Activated T-cell treated with anti-CD3 and anti-CD28 coated beads for 4 hours (primary cell): Measurements from ENCODE around the gene CD300LD.

Experiments used
- DNase-seq: peaks from one replicate; pipeline ENCODE4 v3.0.0-alpha.2; 2020

Gene CD300LD

DNA sequence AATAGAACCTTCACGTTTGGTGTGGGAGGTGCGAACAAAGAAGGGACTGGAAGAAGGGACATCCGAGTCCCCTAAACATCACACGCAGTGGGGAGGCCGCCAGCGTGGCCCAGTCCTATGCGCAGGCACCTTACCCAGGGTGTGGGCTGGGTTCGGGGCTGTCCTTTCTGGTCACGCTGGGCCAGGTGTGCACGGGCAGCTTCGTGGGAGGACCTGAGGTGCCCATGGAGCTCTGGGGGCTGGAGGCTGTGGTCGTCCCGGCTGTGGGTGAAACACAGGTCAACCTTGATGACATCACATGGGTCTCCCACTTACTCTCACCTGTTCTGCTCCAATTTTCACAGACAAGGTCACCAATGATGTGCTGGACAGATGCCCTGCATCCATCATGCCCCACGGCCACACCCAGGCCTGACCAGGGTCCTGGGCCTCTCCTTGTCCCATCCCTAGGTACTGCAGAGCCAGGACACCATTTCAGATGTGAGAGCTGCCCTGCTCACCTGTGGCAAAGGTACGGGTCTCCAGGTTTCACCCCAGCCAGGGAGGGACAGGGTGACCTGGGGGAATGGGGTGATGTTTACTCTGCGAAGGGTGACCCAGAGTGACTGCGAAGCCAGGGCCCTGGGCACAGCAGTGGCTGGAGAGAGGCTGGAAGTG lies 49.2 kb downstream of the CD300LD start:
- no peak for DNase-seq

DNA sequence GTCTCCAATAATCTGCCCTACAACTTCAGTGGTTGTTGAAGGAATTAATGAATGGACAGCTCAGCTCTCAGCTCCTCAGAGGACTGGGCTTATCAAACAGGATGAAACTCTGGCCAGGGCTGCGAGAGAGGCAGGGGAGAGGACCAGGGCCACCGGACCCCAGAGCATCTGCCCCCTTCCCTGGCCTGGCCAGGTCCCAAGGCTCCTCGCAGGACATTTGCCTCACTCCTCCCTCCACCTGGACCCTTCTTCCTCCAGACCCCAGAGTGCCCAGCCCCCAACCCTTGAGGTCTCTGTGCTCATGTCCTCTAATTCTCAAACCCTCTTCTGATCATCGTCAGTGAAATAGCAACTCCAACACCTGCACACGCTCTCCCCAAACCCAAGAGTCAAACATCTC lies 49.9 kb downstream of the CD300LD start:
- DNase-seq: no peak

DNA sequence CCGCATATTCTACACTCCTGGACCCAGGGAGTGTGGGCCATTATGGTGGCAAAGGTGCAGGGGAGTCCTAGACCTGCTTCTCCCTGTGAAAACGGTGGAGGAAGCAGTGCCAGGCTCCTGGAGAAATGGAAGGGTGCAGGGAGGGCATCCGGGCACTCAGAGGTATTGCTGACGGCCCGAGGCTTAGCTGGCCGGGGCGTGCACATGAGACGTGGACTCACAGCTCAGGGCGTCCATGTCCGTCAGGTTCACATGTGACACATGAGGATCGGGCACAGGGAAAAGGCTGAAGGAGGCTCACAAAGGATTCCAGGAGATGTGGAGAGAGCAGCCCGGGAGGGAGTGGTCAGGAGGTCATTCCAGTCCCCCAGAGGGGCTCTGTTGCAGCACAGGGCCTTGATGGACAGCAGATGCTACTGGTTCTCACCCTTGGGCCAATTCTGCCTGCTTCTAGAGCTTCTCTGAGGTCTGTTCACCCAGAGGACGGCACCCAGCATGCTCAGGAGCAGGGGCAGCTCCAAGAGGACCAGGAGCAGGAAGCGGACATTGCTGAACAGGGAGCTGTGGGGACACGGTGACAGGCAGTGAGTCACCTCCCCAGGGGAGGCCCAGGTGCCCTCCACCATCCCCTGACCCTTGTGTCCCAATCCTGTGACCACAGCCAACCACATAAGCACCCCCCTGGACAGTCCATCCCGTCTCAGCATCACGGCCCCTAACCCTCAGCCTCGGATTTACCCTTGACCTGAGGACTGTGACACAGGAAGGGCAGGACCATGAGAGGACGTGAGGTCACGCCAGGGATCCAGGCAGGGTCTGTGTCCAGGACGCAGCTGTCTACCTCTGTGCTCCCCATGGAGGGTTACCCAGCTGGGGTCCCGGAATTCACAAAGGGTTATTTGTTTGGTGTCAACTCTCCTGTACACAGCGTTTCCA lies 50.6 kb downstream of the CD300LD start:
- no peak for DNase-seq

DNA sequence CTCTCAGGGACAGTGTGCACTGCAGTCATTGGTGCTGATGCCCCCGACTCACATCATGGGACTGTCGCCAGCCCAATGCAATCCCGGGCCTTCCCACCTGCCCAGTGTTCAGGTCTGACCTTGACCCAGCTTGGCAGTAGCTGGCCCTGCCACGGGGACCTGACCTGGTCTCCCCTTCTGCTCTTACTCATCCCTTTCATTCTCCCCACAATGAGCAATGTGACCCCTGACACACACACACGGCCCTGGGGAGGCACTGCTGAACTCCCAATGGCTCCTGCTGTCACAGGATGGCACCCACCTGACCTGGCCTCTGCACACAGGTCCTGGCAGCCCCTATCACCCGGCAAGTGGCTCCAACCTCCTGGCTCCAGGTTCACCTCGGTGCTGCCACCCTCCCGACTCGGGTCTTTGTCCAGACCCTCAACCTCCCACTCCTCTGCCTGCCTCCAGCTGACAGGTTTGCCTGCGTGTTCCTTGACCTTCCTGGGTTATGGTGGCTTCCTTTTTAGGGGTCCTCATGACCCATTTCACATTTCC lies 52.7 kb downstream of the CD300LD start:
- no peak for DNase-seq

DNA sequence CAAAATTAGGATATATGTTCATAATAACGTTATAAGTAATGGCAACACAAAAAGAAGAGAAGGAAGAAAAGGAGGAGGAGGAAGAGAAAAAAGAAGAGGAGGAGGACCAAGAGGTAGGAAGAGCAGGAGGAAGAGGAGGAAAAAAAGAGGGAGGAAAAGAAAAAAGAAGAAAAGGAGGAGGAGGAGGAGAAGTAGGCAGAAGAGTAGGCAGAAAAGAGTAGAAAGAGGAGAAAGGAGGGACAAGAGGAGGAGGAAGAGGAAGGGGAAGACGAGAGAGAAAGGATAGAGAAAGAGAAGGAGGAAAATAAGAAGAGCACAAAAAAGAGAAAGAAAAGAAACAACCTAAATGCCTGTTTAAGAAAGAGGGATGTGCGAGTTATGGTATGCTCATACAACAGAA lies 55.2 kb downstream of the CD300LD start:
- DNase-seq: no peak

GRCh38 chr17:74532115-74532514 lies 60.0 kb downstream of the CD300LD start:
- DNase-seq: no peak

GRCh38 chr17:74531231-74531761 lies 60.8 kb downstream of the CD300LD start, which contains the start of gene CD300LB:
Gene CD300LB (minus strand): TSS chr17:74531475. CDS start chr17:74531350, 125 bp downstream.
- DNase-seq: no peak

DNA sequence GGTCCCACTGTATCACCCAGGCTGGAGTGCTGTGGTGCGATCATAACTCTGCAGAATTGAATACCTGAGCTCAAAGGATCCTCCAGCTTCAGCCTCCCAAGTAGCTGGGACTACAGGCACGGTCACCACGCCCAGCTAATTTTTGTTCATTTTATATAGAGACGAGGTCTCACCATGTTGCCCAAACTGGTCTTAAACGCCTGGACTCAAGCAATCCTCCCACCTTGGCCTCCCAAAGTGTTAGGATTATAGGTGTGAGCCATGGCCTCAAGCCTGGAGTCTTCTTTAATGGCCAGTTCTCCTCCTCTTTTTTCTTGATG lies 61.3 kb downstream of the CD300LD start:
- no peak for DNase-seq
